Coronary artery (tissue), 2 donors: ENCODE data around the gene TBX3.
"Not testable (repeated sequence)": the region's sequence is repeated elsewhere in the genome, so short reads cannot be mapped to it uniquely, and the experiment has no call there.

ENCODE experiments used
- DNase-seq: peaks from one replicate; pipeline ENCODE4 v3.0.0-alpha.2; 2017; ENCODE audit warnings: low spot score
- H3K27ac ChIP-seq, 2 donors: fragments of 200-600 bp; sonication (generic); one replicate each; pipeline ENCODE4 v1.5.1; 2016 to 2019
- H3K4me3 ChIP-seq: fragments of 200-600 bp; sonication (generic); 2 replicates; pipeline ENCODE4 v1.5.1; 2016; ENCODE audit warnings: mild to moderate bottlenecking, moderate library complexity
- TF ChIP-seq, protein P1 (sequence below): fragments of 200-600 bp; sonication (generic); IDR thresholded peaks from one replicate; pipeline ENCODE4 v1.5.1; 2019; ENCODE audit warnings: antibody characterized with exemption

TBX3 gene

DNA sequence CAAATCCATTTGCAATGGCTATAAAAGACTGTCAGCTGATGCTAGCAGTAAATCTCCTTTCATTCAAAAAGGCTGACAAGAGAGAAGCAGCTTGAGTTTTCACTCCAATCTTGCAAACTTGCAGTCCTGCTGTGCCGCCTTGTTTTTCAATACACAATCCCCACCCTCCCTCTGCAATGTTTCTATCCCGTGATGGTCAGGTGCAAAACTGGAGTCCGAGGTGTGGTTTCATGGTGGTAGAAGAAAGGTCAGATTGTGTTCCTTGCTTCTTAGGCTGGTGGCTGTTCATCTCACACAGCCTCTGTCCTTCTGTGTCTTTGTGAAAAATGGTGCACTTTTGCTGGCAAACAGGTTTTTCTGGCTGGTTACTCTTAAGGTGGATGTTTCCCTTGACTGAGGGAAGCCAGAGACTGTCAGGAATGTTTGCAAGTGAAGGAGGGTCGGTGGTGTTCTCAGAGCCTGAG lies 27.7 kb upstream of the TBX3 start:
- TF ChIP-seq, protein P1, sequence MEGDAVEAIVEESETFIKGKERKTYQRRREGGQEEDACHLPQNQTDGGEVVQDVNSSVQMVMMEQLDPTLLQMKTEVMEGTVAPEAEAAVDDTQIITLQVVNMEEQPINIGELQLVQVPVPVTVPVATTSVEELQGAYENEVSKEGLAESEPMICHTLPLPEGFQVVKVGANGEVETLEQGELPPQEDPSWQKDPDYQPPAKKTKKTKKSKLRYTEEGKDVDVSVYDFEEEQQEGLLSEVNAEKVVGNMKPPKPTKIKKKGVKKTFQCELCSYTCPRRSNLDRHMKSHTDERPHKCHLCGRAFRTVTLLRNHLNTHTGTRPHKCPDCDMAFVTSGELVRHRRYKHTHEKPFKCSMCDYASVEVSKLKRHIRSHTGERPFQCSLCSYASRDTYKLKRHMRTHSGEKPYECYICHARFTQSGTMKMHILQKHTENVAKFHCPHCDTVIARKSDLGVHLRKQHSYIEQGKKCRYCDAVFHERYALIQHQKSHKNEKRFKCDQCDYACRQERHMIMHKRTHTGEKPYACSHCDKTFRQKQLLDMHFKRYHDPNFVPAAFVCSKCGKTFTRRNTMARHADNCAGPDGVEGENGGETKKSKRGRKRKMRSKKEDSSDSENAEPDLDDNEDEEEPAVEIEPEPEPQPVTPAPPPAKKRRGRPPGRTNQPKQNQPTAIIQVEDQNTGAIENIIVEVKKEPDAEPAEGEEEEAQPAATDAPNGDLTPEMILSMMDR, result no peak
- no peak overlapping the region for H3K27ac ChIP-seq
- no peak for DNase-seq
- H3K4me3 ChIP-seq, result no peak overlapping the region

DNA sequence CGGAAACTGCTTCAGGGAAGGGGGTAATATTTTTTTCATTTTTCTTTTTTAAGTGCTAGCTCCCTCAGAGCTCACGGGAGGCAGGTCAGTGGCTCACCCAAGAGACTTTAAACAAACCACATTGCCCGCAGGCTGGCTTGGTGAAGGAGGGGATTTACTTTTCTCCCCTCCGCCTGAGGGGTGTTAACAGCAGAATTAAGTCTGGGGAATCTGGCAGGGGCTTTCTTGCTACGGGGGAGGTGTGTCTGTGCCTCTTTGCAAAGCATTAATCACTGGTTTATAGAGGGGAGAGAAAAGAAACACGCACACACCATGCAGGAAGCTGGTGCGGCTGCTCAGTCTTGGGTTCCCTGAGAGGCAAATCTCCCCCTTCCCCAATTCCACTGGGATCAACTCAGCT lies 26.2 kb upstream of the TBX3 start:
- Histone ChIP-seq H3K27ac (no peak overlapping the region), H3K4me3 (no peak overlapping the region)
- no peak for DNase-seq
- TF ChIP-seq, protein P1, result no peak

GRCh38 chr12:114709112-114709511 lies 25.1 kb upstream of the TBX3 start:
- Histone ChIP-seq H3K4me3 (no peak overlapping the region), H3K27ac (no peak overlapping the region)
- DNase-seq, result no peak
- TF ChIP-seq, protein P1, result no peak

DNA sequence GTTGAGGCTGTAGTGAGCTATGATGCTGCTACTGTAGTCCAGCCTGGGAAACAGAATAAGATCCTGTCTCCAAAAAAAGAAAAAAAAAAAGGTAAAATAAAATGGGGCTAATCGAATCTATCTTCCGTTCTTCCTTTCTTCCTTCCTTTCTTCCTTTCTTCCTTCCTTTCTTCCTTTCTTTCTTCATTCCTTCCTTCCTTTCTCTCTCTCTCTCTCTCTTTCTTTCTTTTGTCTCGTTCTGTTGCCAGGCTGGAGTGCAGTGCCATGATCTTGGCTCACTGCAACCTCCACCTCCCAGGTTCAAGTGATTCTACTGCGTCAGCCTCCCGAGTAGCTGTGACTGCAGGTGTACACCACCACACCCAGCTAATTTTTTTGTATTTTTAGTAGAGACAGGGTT lies 24.6 kb upstream of the TBX3 start:
- DNase-seq, H3K27ac ChIP-seq, H3K4me3 ChIP-seq: not testable (repeated sequence)

DNA sequence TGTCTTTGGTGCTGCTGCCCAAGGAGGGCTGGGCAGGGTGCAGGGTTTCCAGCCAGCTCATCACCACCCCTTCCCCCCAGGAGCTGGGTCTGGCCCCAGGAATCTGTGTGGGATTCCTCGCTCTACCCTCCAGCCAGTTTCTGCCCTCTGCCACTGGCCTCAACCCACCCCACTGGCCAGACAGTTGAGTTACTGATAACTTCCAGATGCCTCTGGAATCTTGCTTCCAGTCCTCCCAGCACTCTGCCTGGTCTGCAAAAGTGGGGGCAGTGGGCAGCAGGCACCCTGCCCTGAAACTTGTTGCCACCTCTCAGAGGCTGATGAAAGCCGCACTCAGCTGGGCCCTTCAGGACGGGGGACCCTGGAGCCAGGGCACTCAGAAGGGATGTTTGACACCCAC lies 20.1 kb upstream of the TBX3 start:
- TF ChIP-seq, protein P1, result no peak
- Histone ChIP-seq H3K27ac (no peak overlapping the region), H3K4me3 (no peak overlapping the region)
- DNase-seq, result no peak

DNA sequence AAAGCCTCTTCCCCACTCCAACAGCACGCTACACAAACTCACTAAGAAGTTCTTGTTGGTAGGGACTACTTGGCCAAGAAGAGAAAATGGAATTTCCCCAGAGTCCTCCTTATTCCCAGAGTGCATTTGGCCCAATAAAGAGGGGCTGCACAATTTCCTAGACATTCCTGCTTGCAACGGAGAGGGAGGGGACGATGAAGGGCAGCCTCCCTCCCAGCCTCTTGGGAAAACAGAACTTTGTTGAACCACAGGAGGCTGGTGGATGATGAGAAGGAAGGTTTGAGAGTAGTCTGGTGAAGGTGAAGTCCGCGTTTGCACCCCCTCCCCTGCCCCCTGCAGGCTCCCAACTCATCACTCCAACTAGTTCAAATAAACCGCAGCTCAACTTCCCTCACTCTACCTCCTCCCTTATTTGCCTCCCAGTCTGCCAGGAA lies 19.1 kb upstream of the TBX3 start:
- DNase-seq, result no peak
- Histone ChIP-seq H3K27ac (no peak overlapping the region), H3K4me3 (no peak overlapping the region)
- TF ChIP-seq, protein P1, result no peak

- H3K27ac ChIP-seq, result no peak overlapping the region
- H3K4me3 ChIP-seq, result no peak overlapping the region
- TF ChIP-seq, protein P1, result no peak
- DNase-seq, result no peak
These were observed 18.5 kb upstream of the TBX3 start for GRCh38 chr12:114702462-114702861.

DNA sequence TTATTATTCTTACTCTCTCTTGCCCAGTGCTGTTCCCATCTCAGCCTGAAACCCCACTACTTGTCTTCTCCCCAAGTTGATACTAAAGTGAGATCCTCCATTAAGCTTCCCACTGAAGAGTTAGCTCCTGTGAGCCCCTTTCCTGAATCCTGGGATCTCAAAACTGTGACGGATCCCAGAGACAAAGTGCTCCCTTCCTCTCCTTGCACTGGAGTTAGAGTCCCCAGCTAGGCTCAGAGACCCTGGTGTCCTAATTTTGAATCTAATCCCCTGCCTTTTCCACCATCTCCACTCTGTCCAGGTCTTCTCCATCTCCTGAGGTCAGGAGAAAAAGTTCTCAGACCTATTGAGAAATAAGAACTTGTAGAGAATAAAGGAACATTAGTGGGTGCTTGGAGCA lies 17.6 kb upstream of the TBX3 start:
- H3K4me3 ChIP-seq, result no peak overlapping the region
- TF ChIP-seq, protein P1, result no peak
- no peak overlapping the region for H3K27ac ChIP-seq
- no peak for DNase-seq
